NCI-H187 treated with DMSO at 0.1 percent for 48 hours (cell line): ENCODE results near the gene ARMC3.

Experiments
- DNase-seq: peaks from one replicate; lab custom pipeline; 2025; lab: John Stamatoyannopoulos, UW

The ARMC3 gene

DNA sequence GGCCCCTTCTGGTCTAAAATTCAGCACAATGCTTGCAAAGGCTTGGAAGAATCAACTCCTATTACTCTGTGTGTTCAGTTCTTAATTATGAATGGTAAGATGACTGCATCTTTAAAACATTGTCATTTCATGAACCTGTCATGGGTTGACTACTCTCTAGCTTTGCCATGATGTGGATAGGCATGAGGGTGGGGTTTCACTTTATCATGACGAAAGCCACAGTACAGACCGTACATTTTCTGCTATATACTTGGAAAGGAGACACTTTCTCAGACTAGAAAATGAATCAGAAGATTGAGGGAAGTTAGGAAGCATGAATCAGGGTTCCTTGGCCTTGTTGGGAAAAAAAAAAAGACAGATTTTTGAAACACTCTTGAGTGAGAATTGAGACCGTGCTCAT lies 147.8 kb downstream of the ARMC3 start:
- no peak for DNase-seq

DNA sequence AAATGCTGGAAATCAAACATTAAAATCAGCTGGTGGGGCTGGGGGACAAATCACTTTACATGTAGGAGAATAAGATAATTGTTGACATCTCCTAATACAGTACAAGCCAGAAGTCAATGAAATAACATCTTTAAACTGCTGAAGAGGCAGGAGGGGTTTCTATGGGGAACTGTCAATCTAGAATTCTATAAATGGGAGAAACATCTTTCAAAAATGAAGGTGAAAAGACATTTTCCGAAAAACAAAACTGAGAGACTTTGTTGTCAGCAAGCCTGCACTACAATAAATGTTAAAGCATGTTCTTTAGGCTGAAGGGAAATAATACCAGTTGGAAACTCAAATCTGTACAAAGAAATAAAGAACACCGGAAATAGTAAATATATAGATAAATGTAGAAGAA lies 150.3 kb downstream of the ARMC3 start:
- no peak for DNase-seq

DNA sequence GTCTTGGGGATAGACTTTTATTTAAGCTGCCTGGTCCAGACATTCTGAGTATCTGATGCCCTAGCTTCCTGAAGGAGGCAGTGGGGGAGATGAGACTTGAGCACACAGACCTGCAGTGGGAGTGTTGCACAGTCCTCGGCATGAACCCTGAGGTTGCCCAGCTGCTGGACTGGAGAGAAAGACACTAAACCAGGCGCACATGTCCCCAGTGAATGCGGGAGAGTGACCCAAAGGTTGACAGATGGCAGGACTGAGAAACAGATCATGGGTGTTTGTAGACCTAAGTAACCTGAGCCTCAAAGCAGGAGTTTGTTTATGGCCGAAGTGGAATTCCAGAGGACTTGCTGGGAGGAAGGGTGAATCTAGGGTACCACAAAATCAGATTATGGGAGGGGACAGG lies 151.8 kb downstream of the ARMC3 start:
- DNase-seq = no peak

DNA sequence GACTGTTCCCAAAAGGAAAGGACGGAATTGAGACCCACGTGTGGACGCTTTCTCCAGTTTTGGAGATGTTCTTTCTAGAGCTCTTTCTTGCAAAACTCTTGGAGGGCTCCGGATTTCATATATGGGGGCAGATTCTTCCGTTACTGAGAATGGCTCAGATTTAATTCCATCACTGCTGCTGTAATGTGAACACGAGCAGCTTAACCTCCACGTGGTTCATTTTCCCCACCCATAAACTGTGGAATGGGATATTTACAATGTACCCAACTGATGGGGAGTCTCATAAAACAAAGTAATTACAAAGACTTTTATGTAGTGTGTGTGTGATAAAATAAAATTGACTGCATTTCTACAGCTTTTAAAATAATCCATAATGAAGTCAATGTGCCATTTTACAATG lies 152.4 kb downstream of the ARMC3 start:
- DNase-seq = no peak

DNA sequence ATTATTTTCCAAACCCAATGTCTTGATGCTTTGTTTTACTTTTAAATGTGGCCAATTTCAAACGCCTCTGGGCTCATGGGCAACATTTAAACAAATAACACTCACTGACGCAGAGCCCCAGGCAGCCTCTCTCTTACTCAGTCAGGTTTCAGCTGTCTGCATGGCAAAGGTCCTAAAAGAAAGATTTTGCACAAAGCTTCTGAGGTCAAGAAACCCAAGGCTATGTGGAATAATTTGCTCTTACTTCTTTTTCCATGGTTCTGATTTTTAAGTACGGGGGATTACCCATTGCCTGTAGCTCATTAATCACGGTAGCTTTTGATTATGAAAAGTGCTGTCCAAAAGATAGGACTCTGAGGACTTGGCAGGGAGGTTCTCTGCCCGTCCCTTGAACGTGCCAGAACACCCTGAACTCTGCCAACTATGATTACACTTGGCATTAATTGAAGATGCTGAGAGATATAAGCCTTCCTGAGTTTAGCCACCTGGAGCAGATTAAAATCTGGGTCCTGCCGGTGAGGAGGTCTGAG lies 153.4 kb downstream of the ARMC3 start:
- DNase-seq = no peak

DNA sequence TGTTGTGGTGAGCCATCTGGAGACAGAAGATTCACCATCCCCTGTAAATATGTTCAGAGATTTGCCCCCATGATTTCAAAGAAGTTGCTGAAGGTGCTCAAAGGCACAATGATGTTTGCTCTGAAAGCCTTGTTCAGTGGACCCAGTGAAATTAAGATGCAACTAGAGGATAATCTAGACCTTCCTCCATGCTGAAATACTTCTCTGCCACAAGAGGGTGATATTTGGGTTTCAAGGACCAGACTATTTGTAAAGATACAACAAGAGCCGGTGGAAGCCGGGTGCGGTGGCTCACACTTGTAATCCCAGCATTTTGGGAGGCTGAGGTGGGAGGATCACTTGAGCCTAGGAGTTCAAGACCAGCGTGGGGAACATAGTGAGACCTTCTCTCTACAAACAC lies 154.0 kb downstream of the ARMC3 start:
- DNase-seq = no peak
